ENCODE data around the gene HOXA4.

Gene HOXA4

GRCh38 chr7:27176524-27176845 is 45.9 kb upstream of the HOXA4 start:
- TF ChIP-seq, protein P1, sequence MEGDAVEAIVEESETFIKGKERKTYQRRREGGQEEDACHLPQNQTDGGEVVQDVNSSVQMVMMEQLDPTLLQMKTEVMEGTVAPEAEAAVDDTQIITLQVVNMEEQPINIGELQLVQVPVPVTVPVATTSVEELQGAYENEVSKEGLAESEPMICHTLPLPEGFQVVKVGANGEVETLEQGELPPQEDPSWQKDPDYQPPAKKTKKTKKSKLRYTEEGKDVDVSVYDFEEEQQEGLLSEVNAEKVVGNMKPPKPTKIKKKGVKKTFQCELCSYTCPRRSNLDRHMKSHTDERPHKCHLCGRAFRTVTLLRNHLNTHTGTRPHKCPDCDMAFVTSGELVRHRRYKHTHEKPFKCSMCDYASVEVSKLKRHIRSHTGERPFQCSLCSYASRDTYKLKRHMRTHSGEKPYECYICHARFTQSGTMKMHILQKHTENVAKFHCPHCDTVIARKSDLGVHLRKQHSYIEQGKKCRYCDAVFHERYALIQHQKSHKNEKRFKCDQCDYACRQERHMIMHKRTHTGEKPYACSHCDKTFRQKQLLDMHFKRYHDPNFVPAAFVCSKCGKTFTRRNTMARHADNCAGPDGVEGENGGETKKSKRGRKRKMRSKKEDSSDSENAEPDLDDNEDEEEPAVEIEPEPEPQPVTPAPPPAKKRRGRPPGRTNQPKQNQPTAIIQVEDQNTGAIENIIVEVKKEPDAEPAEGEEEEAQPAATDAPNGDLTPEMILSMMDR (conservative IDR thresholded peaks at IDR 0.05; ENCODE audit: low read depth, low read length): no peak
- no peak overlapping the region for H3K4me3 ChIP-seq (ENCODE audit: low read depth, low read length)
- DNase-seq (ENCODE audit: low read depth): no peak

DNA sequence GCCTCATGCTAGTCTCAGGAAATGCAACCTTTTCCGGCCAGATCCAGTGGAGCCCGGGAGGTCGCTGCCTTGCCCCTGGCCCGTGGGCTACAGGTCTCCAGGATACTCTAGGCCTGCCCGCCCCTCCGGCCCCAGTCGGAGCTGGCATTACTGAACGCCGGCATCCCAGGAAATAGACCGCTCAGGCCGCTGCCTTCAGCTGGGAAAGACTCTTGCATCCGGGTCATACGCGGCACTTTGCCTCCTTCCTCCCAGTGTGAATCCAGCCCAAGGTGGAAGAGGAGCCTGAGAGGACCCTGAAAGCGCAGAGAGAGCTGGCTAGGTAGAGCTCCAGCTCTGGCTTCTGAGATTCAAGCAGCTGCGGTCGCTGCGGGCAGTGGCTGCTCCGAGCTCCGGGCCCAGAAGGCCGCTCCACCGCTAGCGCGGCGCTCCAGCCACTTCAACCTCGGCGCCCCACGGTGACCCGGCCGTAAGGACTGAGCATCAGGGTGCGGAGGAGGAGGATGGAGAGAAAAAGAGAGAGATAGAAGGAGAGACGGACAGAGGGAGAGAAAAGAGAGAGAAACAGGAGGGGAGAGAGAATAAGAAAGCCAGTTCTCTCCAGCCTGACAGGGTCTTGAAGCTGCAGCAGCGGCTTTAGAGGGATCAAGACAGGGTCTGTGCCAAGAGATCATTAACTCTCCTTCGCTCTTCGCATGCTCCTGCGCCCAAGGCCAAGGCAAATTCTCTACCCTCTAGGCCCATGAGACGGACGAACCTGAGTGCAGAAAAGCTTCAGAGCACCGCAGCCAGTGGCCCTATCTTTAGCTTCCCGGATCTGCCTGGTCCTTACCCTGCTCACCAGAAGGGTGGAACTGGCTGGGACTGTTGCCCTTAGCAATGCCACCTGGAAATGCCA is 45.3 kb upstream of the HOXA4 start:
- DNase-seq (ENCODE audit: low read depth): no peak
- no peak overlapping the region for H3K4me3 ChIP-seq (ENCODE audit: low read depth, low read length)
- TF ChIP-seq, protein P1 (conservative IDR thresholded peaks at IDR 0.05; ENCODE audit: low read depth, low read length): no peak

GRCh38 chr7:27174874-27175625 is 44.5 kb upstream of the HOXA4 start:
- no peak for DNase-seq (ENCODE audit: low read depth)
- TF ChIP-seq, protein P1 (conservative IDR thresholded peaks at IDR 0.05; ENCODE audit: low read depth, low read length): no peak
- no peak overlapping the region for H3K4me3 ChIP-seq (ENCODE audit: low read depth, low read length)

DNA sequence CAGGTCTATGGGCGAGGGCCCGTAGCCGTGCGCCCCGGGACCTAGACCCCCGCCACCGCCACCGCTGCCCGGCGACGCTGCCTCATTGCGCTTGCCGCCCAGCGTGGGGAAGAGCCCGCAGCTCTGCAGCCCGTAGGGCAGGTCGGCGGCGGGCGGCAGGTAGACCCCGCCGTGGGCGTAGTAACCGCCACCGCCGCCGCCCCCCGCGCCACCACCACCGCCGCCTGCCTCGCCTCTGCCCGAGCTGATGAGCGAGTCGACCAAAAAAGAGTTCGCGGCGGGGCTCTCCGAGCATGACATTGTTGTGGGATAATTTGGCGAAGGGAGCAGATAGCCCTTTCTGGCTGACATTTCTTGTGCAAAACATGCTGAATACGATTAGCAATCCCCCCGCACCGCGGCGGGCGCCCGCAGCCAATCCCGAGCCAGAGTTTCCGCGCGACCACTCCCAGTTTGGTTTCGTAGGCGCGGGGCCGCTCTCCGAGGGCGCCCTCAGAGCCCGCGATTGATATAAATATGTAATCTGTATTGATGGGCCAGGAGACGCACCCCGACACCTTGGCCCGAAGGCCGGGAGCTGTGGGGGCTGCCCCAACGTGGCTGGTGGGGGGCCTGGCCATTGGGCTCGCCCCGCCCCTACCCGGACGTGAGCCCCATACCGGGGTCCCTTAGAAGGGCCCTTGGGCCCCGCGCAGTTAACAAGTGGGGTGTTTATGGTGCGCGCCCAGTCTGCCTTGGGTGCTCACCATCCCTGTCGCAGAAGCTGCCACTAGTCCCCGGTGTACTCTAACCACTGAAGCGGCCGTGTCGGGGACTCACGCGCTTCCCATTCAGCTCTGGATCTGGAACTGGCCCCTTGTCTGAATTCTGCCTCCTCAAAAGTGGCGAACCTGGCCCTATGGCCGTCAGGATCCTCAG is 43.7 kb upstream of the HOXA4 start, which contains the start of gene HOXA10:
Gene HOXA10 (minus strand): TSS at position 365 of the 918 bp plus-strand sequence. CDS start 14 bp downstream, at position 351.
- TF ChIP-seq, protein P1 (conservative IDR thresholded peaks at IDR 0.05; ENCODE audit: low read depth, low read length): no peak
- no peak for DNase-seq (ENCODE audit: low read depth)
- H3K4me3 ChIP-seq (ENCODE audit: low read depth, low read length): no peak within 1 kb of the TSS

- no peak for DNase-seq (ENCODE audit: low read depth)
- no peak overlapping the region for H3K4me3 ChIP-seq (ENCODE audit: low read depth, low read length)
Observed at GRCh38 chr7:27173511-27173955, 43.0 kb upstream of the HOXA4 start.

More at GRCh38 chr7:27173511-27173955, 43.0 kb upstream of the HOXA4 start:
- TF ChIP-seq, protein P1 (conservative IDR thresholded peaks at IDR 0.05; ENCODE audit: low read depth, low read length): no peak
